HG02610 (cell line): ENCODE measurements around the gene ZNF433.
A peak's percentile ranks its signal among the peaks of the same experiment; 100 is the strongest.
"Not testable (repeated sequence)": the region's sequence is repeated elsewhere in the genome, so short reads cannot be mapped to it uniquely, and the experiment has no call there.

ENCODE experiments used
- ATAC-seq: cut with Tn5 transposase; IDR thresholded peaks from one replicate; pipeline ENCODE4 v1.9.1; 2021; ENCODE audit warnings: mild to moderate bottlenecking, moderate library complexity; ENCODE audit not compliant: unreplicated experiment

The ZNF433 gene

GRCh38 chr19:12035220-12036172 lies at the start of gene ZNF433:
TSS of gene ZNF433 (minus strand) at chr19:12035679. CDS start at chr19:12035539, 140 bp downstream.
- ATAC-seq = peak; percentile 84

GRCh38 chr19:12083336-12083735 lies 47.9 kb upstream of the ZNF433 start:
- ATAC-seq = not testable (repeated sequence)

- ATAC-seq = no peak
These were observed 41.9 kb upstream of the ZNF433 start for GRCh38 chr19:12077375-12077774.

GRCh38 chr19:12076331-12076730 lies 40.9 kb upstream of the ZNF433 start:
- ATAC-seq = not testable (repeated sequence)

GRCh38 chr19:12075538-12076139 lies 40.2 kb upstream of the ZNF433 start:
- no peak for ATAC-seq

- peak; percentile 78 for ATAC-seq
These were observed 29.4 kb upstream of the ZNF433 start, which contains the start of gene ZNF844 for GRCh38 chr19:12064590-12065538. TSS of gene ZNF844 (plus strand) at chr19:12064731. CDS start at chr19:12064874, 143 bp downstream.

- ATAC-seq = no peak
These were observed 20.3 kb upstream of the ZNF433 start for GRCh38 chr19:12055784-12056183.

GRCh38 chr19:12052497-12053169 lies 17.2 kb upstream of the ZNF433 start, which contains the start of gene ZNF878:
TSS of gene ZNF878 (minus strand) at chr19:12052961. CDS start at chr19:12052801, 160 bp downstream.
- ATAC-seq = peak; percentile 90

- peak; percentile 7 for ATAC-seq
These were observed 16.6 kb upstream of the ZNF433 start for GRCh38 chr19:12052091-12052496.

- ATAC-seq = no peak
These were observed 12.4 kb upstream of the ZNF433 start for GRCh38 chr19:12047868-12048267.

GRCh38 chr19:12043752-12044422 lies 8.4 kb upstream of the ZNF433 start:
- no peak for ATAC-seq

GRCh38 chr19:12042893-12043292 lies 7.4 kb upstream of the ZNF433 start:
- no peak for ATAC-seq

GRCh38 chr19:12034620-12035019 lies 859 bp downstream of the ZNF433 start:
- no peak for ATAC-seq

GRCh38 chr19:12034198-12034597 lies 1.3 kb downstream of the ZNF433 start:
- no peak for ATAC-seq

GRCh38 chr19:12015753-12016116 lies 19.7 kb downstream of the ZNF433 start:
- no peak for ATAC-seq

- no peak for ATAC-seq
These were observed 20.3 kb downstream of the ZNF433 start for GRCh38 chr19:12015015-12015752.

GRCh38 chr19:12000152-12000981 lies 35.1 kb downstream of the ZNF433 start:
- peak; percentile 67 for ATAC-seq

- ATAC-seq = no peak
These were observed 40.3 kb downstream of the ZNF433 start for GRCh38 chr19:11995174-11995573.
